K562 (cell line): ENCODE results near the gene ABHD3. TPM values are rescaled to one million over a fixed set of nuclear protein-coding genes. Genes with fewer than 3 reads are reported as not detected.
A peak's percentile ranks its signal among the peaks of the same experiment; 100 is the strongest.

Experiments used
- ATAC-seq: fragments of 200-7000 bp; cut with Tn5 transposase; 3 replicates; pipeline ENCODE4 v1.9.1; 2020; ENCODE audit warnings: moderate library complexity
- BruUV-seq: library from RNA; stranded (reverse); fragments of 400-500 nt; replicated peaks from 2 replicates; lab custom pipeline; 2021; lab: Mats Ljungman, UMichigan
- CTCF ChIA-PET: fragments of 300-600 bp; formaldehyde crosslinking; extraction: SDS; loops from one replicate; lab custom pipeline; 2021; ENCODE audit warnings: low intra/inter-chr PET ratio; lab: Yijun Ruan, JAX
- POLR2A ChIA-PET: fragments of 300-600, 350-650 bp; sonication (Branson Sonifier 250); formaldehyde crosslinking; extraction: SDS; loops from one replicate; lab custom pipeline; 2021; ENCODE audit warnings: antibody characterized with exemption, inconsistent platforms; lab: Yijun Ruan, JAX
- DNase-seq, 4 experiments: peaks; one replicate each; pipeline versions ENCODE4 v3.0.0 to v3.0.0-alpha.2; 2011 to 2018; ENCODE audit warnings: low spot score in 3 of 4, mixed read lengths in 3 of 4; ENCODE audit errors: extremely low read depth in 1 of 4
- FAIRE-seq: peaks from 2 replicates; lab custom pipeline; 2011; peaks lifted over from hg19 to GRCh38; lab: Jason Lieb, UNC
- H2AFZ ChIP-seq: 2 replicates; pipeline ENCODE4 v1.6.0; 2011; ENCODE audit warnings: low read depth, low read length, control low read depth, inconsistent platforms
- H3K27ac ChIP-seq: fragments of 200-600 bp; 3 replicates; pipeline ENCODE4 v1.8.0; 2011; ENCODE audit warnings: low read depth, mild to moderate bottlenecking, control low read depth, inconsistent platforms, low read length, moderate library complexity, mixed read lengths; ENCODE audit errors: extremely low read depth
- H3K27me3 ChIP-seq, 2 experiments: fragments of 300-600 bp in 1 of 2; 2 replicates in 1 of 2; 3 replicates in 1 of 2; pipeline versions ENCODE4 v1.6.0 to v1.8.0; 2011; ENCODE audit warnings: inconsistent platforms in 2 of 2, low read length in 2 of 2, mild to moderate bottlenecking in 1 of 2, mixed read lengths in 1 of 2, moderate library complexity in 1 of 2; ENCODE audit not compliant: control insufficient read depth in 2 of 2, insufficient read depth in 2 of 2
- H3K36me3 ChIP-seq: fragments of 300-600 bp; 3 replicates; pipeline ENCODE4 v1.8.0; 2011; ENCODE audit warnings: mild to moderate bottlenecking, low read length, inconsistent platforms; ENCODE audit not compliant: control insufficient read depth, insufficient read depth
- H3K4me1 ChIP-seq, 2 experiments: fragments of 200-600 bp in 1 of 2; replicated peaks in 1 of 2; 2 replicates in 1 of 2; 3 replicates in 1 of 2; pipeline versions ENCODE4 v1.5.1 to v1.8.0; 2011; ENCODE audit warnings: inconsistent platforms in 2 of 2, low read length in 2 of 2, mild to moderate bottlenecking in 1 of 2, mixed read lengths in 1 of 2, moderate library complexity in 1 of 2; ENCODE audit not compliant: control insufficient read depth in 2 of 2, insufficient read depth in 2 of 2
- H3K4me2 ChIP-seq: 2 replicates; pipeline ENCODE4 v1.6.1; 2011; ENCODE audit warnings: low read length, control low read depth, inconsistent platforms, mixed read lengths; ENCODE audit not compliant: insufficient read depth
- H3K4me3 ChIP-seq: fragments of 200-600 bp; sonication (generic), shearing (Covaris generic); 2 replicates; pipeline ENCODE4 v1.5.1; 2016; ENCODE audit warnings: control low read depth, inconsistent platforms
- H3K79me2 ChIP-seq: fragments of 200-600 bp; 3 replicates; pipeline ENCODE4 v1.8.0; 2011; ENCODE audit warnings: low read length, inconsistent platforms; ENCODE audit not compliant: control insufficient read depth, insufficient read depth
- H3K9ac ChIP-seq, 2 experiments: 2 replicates each; pipeline versions ENCODE4 v1.6.0 to v1.6.1; 2011; ENCODE audit warnings: low read depth in 2 of 2, low read length in 2 of 2, control low read depth in 1 of 2, inconsistent platforms in 1 of 2, mild to moderate bottlenecking in 1 of 2, mixed read lengths in 1 of 2; ENCODE audit not compliant: insufficient read depth in 1 of 2
- H3K9me1 ChIP-seq: one replicate; pipeline ENCODE4 v1.6.0; 2011; ENCODE audit warnings: inconsistent platforms, mild to moderate bottlenecking, low read length, moderate library complexity; ENCODE audit not compliant: control insufficient read depth, insufficient read depth
- H3K9me3 ChIP-seq: replicated peaks from 2 replicates; pipeline ENCODE4 v1.5.1; 2011; ENCODE audit warnings: low read depth, low read length, inconsistent platforms; ENCODE audit not compliant: control insufficient read depth, insufficient read depth
- H4K20me1 ChIP-seq: replicated peaks from 2 replicates; pipeline ENCODE4 v1.6.1; 2011; ENCODE audit warnings: low read length, inconsistent platforms, mixed read lengths; ENCODE audit not compliant: control insufficient read depth, insufficient read depth
- CBFA2T2 ChIP-seq: fragments of 450-650 bp; conservative IDR thresholded peaks from 2 replicates; pipeline ENCODE4 v1.6.1; 2017; ENCODE audit warnings: mild to moderate bottlenecking
- DPF2 ChIP-seq: fragments of 450-650 bp; IDR thresholded peaks from 2 replicates; pipeline ENCODE4 v1.6.1; 2016
- ERF ChIP-seq: fragments of 450-650 bp; formaldehyde crosslinking; IDR thresholded peaks from 2 replicates; pipeline ENCODE4 v1.4.0; 2020; ENCODE audit warnings: mild to moderate bottlenecking, mixed read lengths
- GABPB2 ChIP-seq: fragments of 250-450 bp; sonication (Bioruptor Pico); conservative IDR thresholded peaks from 2 replicates; pipeline ENCODE4 v1.5.1; 2021; ENCODE audit warnings: mild to moderate bottlenecking
- HIVEP1 ChIP-seq: fragments of 250-450 bp; sonication (Bioruptor Pico); IDR thresholded peaks from 2 replicates; pipeline ENCODE4 v1.4.0; 2020; ENCODE audit warnings: mild to moderate bottlenecking
- HNRNPK ChIP-seq: fragments of 200-400 bp; formaldehyde crosslinking; IDR thresholded peaks from one replicate; pipeline ENCODE4 v1.6.1; 2018; ENCODE audit warnings: mild to moderate bottlenecking, low read depth, low read length; ENCODE audit not compliant: poor library complexity, severe bottlenecking
- LARP7 ChIP-seq: fragments of 450-650 bp; IDR thresholded peaks from 2 replicates; pipeline ENCODE4 v1.6.1; 2016
- PCBP2 ChIP-seq: fragments of 200-400 bp; formaldehyde crosslinking; IDR thresholded peaks from 2 replicates; pipeline ENCODE4 v1.6.1; 2018; ENCODE audit warnings: low read length, low read depth, mild to moderate bottlenecking, moderate library complexity; ENCODE audit not compliant: poor library complexity, severe bottlenecking
- RB1 ChIP-seq: fragments of 450-650 bp; IDR thresholded peaks from 2 replicates; pipeline ENCODE4 v1.6.1; 2017; ENCODE audit warnings: low read depth, mild to moderate bottlenecking
- RFX7 ChIP-seq: fragments of 250-450 bp; sonication (Bioruptor Pico); IDR thresholded peaks from 2 replicates; pipeline ENCODE4 v1.5.1; 2021; ENCODE audit warnings: mild to moderate bottlenecking
- SMARCC2 ChIP-seq: fragments of 450-650 bp; IDR thresholded peaks from 2 replicates; pipeline ENCODE4 v1.6.1; 2017; ENCODE audit warnings: antibody characterized with exemption, moderate library complexity, mild to moderate bottlenecking, low read depth
- SREBF1 ChIP-seq: fragments of 150-350 bp; IDR thresholded peaks from 2 replicates; pipeline ENCODE4 v1.6.1; 2014; ENCODE audit warnings: antibody characterized with exemption, low read depth, low read length, borderline replicate concordance
- WGBS: fragments of 100-300 bp; shearing (Covaris generic); methylation state at CpG from one replicate; pipeline ENCODE4 v1.1.6; 2016; ENCODE audit warnings: low coverage, mixed read lengths; ENCODE audit not compliant: insufficient coverage; ENCODE audit errors: missing lambda C conversion rate; 5-methylcytosine and 5-hydroxymethylcytosine counted together
- in situ Hi-C: fragments of 300-500 bp; cut with MboI; formaldehyde crosslinking; loops from 4 replicates; pipeline ENCODE4 v1.15.0; 2018; ENCODE audit warnings: inconsistent platforms, mixed read lengths
- intact Hi-C: fragments of 100-400 bp; cut with micrococcal nuclease; formaldehyde crosslinking; loops from 2 replicates; pipeline ENCODE4 v1.14.2; 2022
- polyA plus RNA-seq, 8 experiments: library from polyadenylated mRNA; depleted of rRNA in 4 of 8; stranded (reverse) in 5 of 8; unstranded in 3 of 8; fragments of >200 nt; fragmentation: Nextera tagmentation in 2 of 8; fragmentation: Illumina TruSeq in 1 of 8; extraction: Ambion mirVana in 2 of 8; extraction: Trizol in 1 of 8; gene quantifications; 2 replicates each; pipeline versions ENCODE4 v1.2.1 to v1.2.3, GENCODE V29; 2011 to 2014; ENCODE audit warnings: inconsistent platforms in 1 of 8, missing spikeins in 1 of 8
- total RNA-seq, 7 experiments: library from RNA; depleted of rRNA in 6 of 7; stranded (reverse); fragments of >200 nt in 6 of 7; fragmentation: Illumina TruSeq in 2 of 7; extraction: Trizol in 2 of 7; gene quantifications; 2 replicates each; pipeline versions ENCODE4 v1.2.1 to v1.2.3, GENCODE V29; 2011 to 2021; ENCODE audit warnings: low replicate concordance in 1 of 7

Gene ABHD3
- total and polyA plus RNA-seq, 9 of the 15 experiments (the other 6 are each of a cell fraction or from before 2014, with no cell fraction given): 6.3 to 38.8 (median 19.4) TPM

DNA sequence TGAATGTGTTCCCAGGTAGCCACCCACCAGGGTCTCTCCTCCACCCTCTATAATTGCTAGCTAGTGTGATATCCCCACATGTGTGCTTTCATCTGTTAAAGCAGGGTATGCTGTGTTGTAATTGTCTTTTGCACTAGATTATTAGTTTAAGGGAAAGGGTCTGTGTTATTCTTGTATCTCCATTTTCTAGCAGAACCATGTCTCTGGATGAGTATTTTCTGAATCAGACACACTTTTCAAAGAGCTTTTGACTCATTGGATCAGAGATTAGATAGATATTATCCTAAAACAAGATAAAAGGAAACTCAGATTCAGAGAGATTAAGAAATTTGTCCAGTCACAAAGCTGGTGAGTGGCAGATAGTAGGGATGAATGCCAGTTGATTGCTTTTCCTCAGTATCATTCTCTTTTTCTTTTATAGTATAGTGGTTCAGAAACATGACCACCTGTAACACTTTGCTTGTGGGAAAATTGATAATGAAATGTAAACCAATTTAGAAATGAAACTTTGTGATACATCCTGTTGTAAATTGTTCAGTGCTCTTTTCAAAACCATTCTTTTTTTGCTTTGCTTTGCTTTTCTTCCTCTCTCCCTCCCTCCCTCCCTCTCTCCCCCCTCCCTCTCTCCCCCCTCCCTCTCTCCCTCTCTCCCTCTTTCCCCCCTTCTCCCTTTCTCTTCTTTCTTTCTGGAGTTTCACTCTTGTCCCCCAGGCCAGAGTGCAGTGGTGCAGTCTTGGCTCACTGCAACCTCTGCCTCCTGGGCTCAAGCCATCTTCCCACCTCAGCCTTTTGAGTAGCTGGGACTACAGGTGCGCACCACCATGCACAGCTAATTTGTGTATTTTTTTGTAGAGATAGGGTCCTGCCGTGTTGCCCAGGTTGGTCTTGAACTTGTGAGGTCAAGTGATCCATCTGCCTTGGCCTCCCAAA, 43.5 kb upstream of the ABHD3 start:
- in situ Hi-C loops: no loop called here
- Histone ChIP-seq H3K4me1 (peaks cover 0 to 13% of the 10 kb centered on the region in 2 experiments; a peak in 2 of 5 replicates), H3K9ac (no peak overlapping the region), H3K79me2 (peaks cover 87% of the 10 kb centered on the region), H3K9me3 (no peaks in the 10 kb centered on the region), H3K27ac (no peak overlapping the region), H3K27me3 (no peaks in the 10 kb centered on the region), H3K36me3 (no peaks in the 10 kb centered on the region), H3K9me1 (no peaks in the 10 kb centered on the region), H3K4me2 (no peak overlapping the region), H4K20me1 (peaks cover 23% of the 10 kb centered on the region), H3K4me3 (no peak overlapping the region), H2AFZ (no peak overlapping the region)
- WGBS: 68% methylated on average over 2 of the region's 2 CpGs
- no peak for DNase-seq
- no peak for ATAC-seq
- ChIA-PET POLR2A (interaction anchor here (0.7 to 1.5 kb wide), 3 partner anchors 18 to 133 kb away, joined by 3 to 4 read pairs (median 3); no protein-coding TSS in a partner anchor), CTCF (no interaction called here)
- BruUV-seq: no TSS peak
- TF ChIP-seq GABPB2 (CRISPR knock-in tag) (no peak), SREBF1 (no peak), HNRNPK (peak; percentile 53), SMARCC2 (no peak), LARP7 (no peak), ERF (CRISPR knock-in tag) (no peak), PCBP2 (peak; percentile 58), DPF2 (no peak), HIVEP1 (CRISPR knock-in tag) (no peak), CBFA2T2 (no peak), RB1 (no peak), RFX7 (CRISPR knock-in tag) (no peak)
- intact Hi-C loops: loop anchor here (10.0 kb wide), 1 partner anchor 253 kb away; no protein-coding TSS in a partner anchor
- peak; percentile 82 for FAIRE-seq
